Activated T-cell treated with anti-CD3 and anti-CD28 coated beads for 24 hours (primary cell): ENCODE measurements around the gene RPRM.
"Not testable (repeated sequence)": the region's sequence is repeated elsewhere in the genome, so short reads cannot be mapped to it uniquely, and the experiment has no call there.

ENCODE experiments used
- DNase-seq: peaks from one replicate; pipeline ENCODE4 v3.0.0-alpha.2; 2020; ENCODE audit warnings: low read depth

Gene RPRM

DNA sequence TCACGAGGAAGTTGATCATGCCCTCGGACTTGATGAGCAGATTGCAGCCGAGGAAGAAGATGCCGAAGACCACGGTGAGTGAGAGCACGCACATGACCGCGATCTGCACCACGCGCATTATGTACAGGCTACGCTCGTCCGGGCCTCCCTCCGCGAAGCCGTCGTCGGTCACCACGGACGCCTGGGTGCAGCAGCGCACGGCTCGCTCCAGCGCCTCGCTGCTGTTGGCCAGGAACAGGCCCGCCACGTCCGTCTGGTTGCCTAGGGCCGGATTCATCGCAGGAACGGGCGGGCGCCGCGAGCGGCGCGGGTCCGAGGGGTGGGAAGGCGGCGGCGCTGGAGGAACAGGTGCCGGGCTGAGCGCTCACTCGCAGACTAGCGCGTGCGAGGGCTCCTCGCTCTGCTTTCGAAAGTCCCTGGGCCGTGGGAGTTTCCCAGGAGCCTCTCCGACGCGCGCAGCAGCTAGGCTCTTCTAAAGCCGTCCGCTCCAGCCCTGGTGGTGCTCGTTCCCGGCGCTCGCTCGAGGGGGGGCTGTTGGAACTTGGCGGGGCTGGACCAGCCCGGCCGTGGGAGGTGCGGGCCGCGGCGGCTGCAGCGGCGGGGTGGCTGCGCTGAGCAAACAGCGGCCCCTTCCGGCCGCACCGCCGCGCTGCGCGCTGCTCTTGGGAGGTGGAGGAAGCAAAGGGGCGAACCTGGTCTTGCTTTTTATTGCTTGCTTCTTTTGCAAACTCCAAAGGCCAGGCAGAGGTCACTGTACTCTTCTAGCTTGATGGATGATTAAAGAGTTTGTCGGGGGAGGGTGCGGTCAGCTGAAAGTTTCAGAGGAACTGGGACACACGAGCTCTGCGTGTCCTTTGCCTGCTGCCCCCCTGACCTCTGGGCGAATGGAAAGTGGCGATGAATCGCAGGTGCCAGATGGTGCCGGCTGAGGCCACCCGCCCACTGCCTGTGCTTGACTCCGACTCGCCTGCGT is at the start of gene RPRM:
Gene RPRM, minus strand, starts transcription at position 474 of the 973 bp plus-strand sequence. Its CDS starts 197 bp downstream, at position 277.
- peak; percentile 32 for DNase-seq

DNA sequence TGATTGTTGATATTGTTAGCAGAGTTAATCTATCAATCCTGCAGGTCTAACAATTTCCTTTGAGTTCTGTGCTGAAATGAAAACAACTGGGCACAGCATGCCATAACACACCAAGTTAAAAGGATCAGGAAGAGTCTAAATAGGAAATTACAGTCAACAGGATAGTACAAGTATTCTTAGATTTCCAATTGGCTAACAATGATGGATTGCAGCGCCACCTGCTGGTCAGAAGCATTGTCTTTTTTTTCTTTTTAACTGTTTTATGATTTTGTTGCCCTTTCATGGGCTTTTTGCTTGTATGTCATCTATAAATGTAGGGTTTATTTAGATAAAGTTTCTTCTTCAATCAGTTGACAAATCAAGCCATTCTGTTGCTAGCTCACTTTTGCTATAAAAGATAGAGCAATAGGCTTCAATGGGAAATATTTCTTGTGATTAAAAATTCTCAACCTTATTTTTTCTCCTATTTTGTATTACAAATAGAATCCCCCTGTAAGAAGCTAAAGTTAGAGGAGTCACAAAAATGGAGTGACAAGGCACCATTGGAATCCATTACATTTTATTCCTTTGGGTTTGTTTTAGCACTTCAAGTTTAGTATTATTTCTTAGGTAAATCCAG is 40.8 kb upstream of the RPRM start:
- peak; percentile 30 for DNase-seq

DNA sequence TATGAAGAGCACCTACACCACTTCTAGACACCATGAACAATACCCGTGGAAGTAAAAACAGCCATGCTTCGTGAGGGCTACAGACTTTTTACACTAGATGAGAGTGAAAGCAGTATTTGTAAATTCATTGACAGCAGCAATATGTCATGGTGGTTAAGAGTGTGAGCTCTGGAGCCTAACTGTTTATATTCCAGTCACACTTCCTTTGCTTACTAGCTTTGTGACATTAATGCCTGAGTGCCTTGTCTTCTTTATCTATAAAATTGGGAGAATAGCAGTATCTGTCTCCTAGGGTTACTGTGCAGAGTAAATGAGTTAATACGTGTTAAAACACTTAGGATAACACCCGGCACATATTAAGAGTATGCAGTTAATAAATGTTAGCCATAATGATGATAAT is 33.8 kb upstream of the RPRM start:
- no peak for DNase-seq

DNA sequence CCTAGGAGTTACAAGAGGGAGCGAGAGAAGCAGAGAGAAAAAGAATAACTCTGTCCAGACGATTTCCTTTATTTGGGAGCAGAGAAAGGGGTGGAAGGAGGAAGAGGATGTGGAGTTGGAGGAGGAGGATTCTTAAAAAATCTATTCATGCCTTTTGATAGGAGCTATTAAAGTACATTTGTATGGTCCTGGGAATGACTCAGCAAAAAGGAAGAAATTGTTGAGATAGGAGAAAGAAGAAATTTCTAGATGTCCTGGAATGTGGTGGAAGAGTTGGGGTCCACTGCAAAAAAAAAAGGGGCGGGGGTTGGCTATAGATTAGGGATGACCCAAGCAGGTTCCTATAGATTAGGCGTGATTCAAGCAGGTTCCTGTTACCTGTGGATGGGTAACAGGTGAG is 32.4 kb upstream of the RPRM start:
- DNase-seq: no peak

DNA sequence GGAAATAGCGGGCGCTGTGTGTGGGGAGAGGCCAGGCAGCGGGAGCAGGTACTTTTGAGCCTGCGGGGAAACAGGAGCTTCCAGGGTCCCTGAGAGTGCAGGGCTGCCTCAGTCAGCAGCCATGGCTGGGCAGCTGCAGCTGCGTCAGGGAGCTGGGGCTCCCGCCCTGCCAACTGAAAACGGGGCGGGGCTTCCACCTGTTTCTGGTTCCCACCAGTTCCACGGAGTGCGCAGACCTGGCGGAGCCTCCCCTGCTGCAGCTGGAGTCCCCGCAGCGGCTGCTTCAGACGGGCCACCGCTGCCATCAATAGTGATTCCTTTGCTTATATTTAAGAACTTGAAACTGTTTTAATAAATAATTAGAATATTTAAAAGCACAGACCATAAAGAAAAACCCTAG is 30.6 kb upstream of the RPRM start:
- DNase-seq: no peak

DNA sequence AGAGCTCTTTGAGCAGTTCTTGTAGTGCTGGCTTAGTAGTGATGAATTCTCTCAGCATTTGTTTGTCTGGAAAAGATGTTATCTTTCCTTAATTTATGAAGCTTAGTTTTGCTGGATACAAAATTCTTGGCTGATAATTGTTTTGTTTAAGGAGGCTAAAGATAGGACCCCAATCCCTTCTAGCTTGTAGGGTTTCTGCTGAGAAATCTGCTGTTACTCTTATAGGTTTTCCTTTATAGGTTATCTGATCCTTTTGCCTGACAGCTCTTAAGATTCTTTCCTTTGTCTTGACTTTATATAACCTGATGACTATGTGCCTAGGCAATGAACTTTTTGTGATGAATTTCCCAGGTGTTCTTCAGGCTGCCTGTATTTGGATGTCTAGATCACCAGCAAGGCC is 27.9 kb upstream of the RPRM start:
- not testable (repeated sequence) for DNase-seq

DNA sequence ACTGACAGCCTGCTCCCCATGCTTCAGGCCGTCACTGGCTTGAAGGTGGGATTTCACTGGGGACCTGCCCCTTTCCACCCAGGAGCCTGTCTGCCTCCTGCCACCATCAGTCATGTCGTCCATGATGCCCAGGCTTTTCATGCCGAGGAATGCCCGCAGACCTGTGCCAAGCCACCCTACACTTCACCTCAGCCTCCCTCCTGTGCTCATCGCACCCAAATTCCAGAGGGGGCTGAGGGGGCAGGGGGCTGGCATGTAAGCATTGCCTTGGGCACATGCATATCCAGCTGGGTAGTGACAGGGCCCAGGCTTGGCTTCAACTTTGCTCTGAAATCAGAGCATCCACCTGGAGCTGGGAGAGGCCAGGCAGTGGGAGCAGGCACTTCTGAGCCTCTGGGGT is 20.9 kb upstream of the RPRM start:
- no peak for DNase-seq

DNA sequence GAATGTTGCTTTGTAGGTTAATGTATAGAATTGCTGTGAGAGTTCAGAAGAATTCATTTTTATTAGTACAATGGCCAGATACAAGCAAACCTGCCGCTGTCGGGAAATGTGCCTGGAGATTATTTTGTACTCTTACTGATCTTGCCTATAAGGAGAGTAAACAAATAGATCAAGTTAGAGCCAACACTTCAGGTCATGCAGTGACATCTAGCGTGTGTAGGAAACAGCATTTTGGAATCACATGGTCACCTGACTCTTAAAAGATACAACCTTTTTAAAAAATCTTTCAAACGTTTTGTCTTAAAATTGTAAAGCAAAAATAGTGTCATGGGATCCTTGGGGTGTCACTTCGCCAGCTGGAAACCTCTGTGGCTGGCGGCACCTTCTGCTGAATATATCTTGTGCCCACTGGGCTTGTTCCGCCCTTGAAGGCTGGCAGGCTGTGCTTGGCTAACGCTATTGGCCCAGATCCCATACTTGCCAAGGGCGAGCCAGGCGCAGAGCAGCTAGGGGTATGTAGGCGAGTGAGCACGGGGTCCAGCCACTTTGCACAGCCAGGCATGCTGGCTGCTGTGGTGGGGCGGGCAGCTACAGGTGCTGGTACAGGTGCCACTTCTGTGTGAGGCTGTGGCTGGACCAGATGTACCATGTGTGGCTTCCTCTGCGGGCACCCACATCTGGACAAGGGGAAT is 19.5 kb upstream of the RPRM start:
- no peak for DNase-seq

DNA sequence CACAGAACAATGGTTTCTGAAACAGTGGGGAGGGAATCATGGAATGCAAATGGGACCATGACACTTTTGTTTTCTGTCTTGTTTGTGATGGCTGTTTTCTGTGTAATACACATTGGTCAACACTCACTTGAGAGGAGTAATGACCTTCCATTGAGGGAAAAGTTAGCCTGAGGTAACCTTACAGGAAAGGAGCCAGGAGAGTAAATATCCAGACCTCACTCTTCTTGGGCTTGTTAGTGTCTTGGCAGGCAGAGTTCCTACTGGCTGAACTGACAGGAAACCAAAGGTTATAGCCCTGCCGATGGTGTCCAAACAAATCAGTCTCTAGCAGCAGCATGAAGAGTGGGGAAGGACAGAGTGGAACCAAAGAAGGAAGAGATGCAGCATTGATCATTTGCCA is 17.2 kb upstream of the RPRM start:
- no peak for DNase-seq

DNA sequence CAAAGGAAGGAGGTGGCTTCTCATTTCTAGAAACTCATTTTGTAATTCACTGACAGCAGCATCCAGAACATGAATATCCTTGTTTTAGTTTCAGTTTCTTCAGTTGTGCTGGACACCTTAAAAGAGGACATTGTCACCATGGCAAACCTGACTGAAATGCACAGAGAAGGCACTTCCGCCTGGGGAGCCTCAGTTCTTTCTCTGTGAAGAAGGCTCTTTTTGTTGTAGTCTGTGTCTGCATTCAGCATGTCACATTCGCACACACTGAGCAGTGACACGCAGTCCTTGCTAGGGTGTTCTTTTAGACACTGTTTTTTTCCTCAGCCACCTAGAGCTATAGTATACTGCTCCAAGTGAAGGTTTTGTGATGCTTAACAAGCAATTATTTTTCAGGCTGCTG is 9.5 kb upstream of the RPRM start:
- no peak for DNase-seq

DNA sequence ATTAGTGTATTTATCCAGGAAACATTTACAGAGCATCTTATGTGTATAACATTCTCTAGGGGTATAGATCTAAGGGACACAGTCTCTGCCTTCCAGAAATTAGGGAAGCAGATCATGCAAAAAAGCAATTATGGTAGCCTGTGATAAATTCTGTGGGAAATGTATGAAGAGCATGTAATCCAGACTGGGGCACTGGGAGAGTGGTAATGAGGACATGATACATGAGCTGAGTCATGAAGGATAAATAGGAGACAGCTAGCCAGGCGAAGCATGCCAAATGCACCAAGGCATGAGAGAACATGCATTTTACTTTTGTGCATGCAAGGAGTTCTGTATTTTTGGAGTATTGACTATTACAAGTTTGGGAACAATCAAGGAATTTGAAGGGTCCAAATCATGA is 8.9 kb upstream of the RPRM start:
- DNase-seq: no peak

DNA sequence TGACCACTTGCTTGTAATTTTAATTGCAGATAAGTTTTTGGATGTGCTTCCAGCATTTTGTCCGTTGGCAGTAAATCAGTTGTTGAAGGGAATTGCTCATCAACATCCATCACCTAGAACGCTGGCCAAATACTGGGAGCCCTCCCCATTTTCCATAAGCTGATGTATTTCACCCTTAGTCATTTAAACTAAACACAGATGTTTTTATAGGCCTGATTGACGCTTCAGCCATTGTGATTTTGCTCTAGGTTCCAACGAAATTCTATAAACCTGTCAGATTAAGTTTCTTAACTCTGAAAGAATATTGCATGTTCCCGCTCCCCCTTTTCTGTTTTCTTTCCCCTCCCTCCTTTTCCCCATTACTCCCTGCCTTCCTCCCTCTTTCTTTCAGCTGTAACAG is 1.0 kb upstream of the RPRM start:
- no peak for DNase-seq

DNA sequence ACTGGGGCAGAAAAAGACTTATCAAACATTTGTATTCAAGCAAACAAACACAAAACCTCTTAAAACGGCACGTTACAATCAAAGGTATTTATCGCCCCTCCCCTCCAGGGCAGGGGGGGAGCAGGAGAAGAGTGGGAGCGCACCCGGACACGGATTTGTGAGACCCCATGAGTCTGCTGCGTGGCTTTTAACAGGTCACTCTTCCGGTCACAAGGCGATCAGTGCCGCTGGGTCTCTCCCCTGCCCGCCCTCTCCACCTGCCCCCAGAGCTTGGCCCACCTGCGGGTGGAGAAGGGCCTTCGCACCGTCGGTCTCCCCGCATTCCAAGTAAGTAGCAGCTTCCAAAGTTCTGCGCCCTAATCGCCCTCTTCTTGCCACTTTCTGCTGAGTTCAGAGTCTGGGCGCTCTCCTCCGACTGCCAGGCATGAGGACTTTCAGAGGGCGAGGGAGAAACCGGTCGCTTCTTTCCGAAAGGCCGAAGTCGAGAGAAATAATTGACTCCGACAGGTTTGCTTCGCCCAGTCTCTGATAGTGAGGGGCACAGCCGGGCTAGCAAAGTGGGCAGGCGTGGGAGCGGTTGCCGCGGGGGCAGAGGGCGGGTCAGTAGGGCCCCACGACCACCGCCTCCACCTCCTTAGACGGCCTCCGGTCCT is 800 bp downstream of the RPRM start:
- no peak for DNase-seq

DNA sequence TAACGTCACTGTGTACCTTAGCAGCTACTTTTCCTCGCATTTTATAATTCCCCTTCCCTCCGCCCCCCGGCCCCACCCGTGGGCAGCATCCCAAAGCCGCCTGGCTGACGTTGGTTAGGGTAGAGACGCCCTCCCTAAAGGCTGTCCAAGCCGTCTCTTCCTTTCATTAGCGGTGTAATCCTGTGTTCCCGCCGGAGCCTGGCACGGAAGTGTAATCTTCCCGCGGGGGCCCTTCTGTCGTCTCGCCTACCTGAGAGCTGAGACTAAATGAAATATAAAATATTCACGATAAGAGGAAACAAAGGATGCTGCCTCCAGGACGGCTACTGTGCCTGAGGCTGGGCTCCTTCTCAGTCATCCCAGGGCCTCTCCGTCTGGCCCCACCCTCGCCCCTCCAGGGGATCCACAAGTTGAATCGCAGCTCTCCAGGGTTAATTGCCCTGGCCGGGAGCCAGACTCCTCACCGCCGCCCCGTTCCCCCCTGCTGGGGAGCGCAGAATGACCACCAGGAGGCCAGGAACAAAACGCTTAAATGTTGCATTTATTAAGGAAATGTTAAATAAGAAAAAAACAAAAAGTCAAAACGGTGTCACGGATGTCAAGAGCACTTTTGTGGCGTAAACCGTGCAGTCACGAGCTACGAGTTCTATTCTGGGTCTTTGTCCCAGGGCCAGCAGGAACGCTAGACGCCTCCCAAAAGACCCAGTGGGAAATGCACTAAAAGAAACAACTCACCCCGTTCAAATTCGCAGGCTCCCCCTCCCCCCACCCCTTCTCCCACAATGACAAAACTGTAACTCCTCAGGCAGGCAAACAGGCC is 1.5 kb downstream of the RPRM start:
- no peak for DNase-seq

DNA sequence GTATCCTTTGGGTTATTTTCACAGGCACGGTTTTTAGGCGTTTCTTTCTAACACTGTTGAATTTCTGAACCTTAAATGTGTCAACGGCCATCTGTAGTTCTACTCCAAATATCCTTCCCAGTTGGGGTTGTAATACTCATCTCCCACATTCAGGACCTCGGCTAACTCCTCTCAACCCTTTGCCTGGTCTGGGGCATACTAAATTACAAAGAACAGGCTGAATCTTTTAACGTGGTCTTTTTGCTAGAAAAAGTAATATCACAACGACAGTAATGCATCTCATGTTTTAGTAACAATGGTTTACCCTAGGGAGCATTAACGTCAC is 2.1 kb downstream of the RPRM start:
- no peak for DNase-seq

DNA sequence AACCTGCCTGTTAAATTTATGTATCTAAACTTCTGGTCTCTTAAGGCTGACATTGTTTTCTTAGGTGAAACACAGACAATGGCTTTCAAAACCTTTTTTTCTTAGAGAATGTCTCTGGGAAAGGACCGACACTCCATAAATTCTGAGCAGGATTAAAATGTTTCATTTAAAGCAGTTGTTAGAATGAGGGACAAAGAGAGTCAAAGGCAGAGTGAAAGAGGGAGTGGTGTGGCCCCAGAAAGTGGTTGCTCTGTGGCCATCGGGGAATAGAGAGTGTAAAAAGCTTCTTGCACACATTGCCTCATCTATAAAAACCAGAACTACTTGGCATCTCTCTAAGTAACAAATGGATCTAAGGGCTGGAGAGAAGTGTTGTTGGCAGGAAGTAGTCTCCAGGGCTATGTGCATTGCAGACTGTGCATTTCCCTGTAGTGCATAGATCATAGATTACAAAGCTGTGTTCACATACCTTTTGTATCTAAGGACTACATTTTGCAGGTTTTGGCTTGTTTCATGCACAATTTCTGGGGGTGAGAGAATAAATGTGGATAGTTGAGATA is 3.6 kb downstream of the RPRM start:
- no peak for DNase-seq

DNA sequence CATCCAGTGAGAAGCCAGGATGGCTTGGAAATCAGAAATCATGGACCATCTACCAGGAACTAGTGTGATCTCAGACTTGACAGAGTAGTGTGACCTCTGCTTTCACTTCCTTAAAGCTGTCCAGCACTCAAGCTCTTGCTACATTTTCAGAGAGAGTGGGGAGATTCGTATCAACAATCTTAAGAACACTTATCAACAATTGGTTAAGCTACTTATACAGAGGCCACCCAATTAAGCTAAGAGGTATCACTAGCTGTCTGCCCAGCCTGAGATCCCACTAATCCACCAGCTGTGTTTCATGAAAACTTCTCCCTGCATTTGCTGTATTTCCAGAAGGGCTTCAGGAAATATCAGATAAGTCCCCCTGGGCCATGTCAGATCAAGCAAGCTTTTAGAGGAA is 4.2 kb downstream of the RPRM start:
- DNase-seq: no peak

DNA sequence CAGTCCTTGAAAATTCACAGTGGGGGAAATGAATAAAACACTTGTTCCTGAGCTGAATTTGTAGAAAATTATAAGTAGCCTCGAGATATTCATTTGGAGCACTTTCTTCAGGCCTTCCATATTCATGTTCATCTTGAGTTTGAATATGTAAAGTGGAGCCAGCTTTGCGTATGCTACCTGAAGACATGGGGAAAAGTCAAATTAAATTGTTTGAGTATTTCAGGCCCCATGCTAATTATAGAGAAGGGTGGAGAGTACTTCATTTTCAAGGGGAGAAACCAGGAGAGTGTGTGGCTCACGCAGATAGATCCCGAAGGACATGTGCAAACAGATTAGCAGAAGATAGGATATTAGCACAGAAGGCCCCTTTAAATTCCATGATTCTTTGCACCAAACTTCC is 7.7 kb downstream of the RPRM start:
- DNase-seq: no peak

DNA sequence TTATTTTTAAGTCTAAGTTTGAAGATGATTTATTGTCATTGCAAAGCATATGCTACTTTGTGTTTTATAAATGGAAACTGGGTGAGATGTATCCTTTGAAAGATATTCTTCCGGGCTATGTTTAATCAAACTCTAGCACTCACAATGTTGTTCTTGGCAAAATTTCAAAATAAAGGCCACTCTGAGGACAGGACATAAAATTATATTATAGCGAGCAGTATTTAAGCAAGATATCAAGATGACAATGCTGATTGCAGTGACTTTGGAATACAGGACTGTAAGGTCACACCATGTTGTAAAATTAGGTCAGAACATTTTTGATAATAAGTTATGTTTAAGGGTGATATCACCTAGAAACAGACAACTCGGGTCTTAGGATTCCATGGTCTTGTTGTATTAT is 14.2 kb downstream of the RPRM start:
- DNase-seq: no peak

DNA sequence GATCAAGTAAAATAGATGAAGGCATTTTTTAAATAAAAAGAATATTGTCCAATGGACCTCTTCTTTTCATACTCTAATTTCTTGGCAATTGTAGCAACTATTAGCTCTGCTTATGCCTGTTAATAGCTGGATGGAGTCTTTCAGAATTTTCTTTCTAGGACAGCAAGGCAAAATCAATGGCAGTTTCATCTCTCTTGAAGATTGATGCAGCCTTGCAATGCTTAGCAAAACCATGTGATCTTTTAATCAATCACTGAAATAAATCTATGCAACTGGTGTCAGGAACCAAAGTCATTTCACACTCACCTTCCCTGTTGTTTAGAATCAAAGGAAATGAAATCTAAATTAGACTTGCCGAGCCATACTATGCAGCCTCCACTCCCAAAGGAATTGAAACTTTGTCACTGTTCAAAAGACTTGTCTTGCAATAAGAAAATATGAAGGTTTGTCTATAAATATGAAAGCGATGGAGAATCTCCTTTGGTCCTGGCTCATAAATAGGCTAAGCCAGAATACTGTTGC is 16.2 kb downstream of the RPRM start:
- DNase-seq: no peak

DNA sequence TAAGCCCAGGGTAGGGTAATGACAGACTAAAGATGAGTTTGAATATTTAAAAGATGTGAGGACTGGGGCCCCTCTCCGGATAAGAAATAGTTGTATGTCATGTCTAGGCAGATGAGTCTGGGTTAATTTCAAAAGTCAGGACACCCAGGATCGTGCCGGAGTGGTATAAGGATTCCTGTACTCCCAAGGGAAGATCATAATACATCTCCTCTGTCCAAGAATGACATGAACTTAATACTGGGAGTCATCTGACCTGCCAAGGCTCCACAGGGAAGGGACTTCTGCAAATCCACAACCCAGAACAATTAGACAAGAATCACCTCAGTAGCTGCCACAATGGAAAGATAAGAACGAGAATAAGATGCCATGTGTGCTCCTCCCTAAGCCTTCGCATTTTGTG is 17.1 kb downstream of the RPRM start:
- no peak for DNase-seq
